Peyer's patch (tissue), 4 donors: ENCODE data around the gene RAE1.

Source experiments
- CTCF ChIP-seq, 6 experiments: fragments of 450-650 bp in 4 of 6; fragments of 200-600 bp in 2 of 6; sonication (generic) in 1 of 6; IDR thresholded peaks; one replicate each; pipeline ENCODE4 v1.5.1; 2017 to 2019; ENCODE audit warnings: antibody characterized with exemption in 6 of 6, mild to moderate bottlenecking in 3 of 6, moderate library complexity in 1 of 6
- POLR2A ChIP-seq, 2 donors: fragments of 450-650 bp; IDR thresholded peaks; one replicate each; pipeline ENCODE4 v1.5.1; 2017; ENCODE audit warnings: antibody characterized with exemption in 2 of 2, mild to moderate bottlenecking in 2 of 2, moderate library complexity in 2 of 2

GRCh38 chr20:57405236-57406016, 54.4 kb downstream of the RAE1 start:
- TF ChIP-seq CTCF (IDR thresholded peaks at IDR 0.05) (no peak), POLR2A (IDR thresholded peaks at IDR 0.05) (no peak)
